T-helper 1 cell treated with Interleukin-12 subunit alpha and Interleukin-12 subunit beta and Interleukin-4 antibody, amounts not matched to agents 30 ng/mL and 1 ng/mL, for 36 hours (primary cell): ENCODE results near the gene IL17F. TPM values are rescaled to one million over a fixed set of nuclear protein-coding genes. Genes with fewer than 3 reads are reported as not detected.

Experiments
- intact Hi-C: fragments of 100-400 bp; cut with micrococcal nuclease; formaldehyde crosslinking; loops from one replicate; pipeline ENCODE4 v1.15.1; 2024
- total RNA-seq: library from RNA; stranded (reverse); gene quantifications from 2 replicates; pipeline ENCODE4 v1.2.3, GENCODE V29; 2022

The IL17F gene
- 0.42 and 1.5 TPM in 2 replicates for total RNA-seq

DNA sequence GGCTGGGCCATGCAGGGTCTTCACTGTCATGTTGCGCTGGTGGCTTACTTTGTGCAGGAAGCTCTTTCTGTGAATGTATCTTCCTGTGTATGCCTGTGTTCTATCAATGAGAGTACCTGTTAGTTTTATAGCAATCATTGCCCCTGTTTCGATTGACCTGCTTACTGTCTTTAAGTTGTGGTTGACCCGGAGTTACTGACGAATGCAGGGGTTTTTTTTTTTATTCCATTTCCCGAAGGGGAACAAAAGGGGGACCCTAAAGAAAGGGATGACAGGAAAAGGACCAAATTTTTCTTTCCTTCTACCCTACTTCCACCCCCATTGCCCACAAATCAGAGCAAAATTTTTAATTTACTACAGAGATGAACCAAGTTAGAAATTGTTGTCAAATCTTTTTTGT, at the start of gene IL17F:
Gene IL17F, minus strand, starts transcription at position 101 of the 400 bp plus-strand sequence. Its CDS starts 71 bp downstream, at position 30.
- intact Hi-C loops: no loop called here

DNA sequence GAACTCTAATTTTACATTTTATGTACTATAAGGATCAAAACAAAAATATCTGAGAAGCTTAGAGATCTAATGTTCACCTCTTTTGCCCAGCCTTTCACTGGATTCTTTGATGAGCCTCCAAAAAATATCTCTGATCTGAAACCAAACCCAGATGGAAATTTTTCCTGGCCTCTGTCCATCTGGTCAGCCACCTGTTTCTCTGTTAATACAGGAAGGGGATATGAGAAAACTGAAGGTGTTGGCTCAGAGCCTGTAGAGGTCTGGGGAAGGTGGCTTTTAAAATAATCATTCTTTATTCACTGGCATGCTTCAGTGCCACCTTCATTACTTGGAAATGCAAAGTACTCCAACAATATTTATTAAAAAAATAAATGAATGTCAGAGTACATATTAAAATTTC, 48.8 kb upstream of the IL17F start:
- intact Hi-C loops: no loop called here

GRCh38 chr6:52288841-52289240, 44.5 kb upstream of the IL17F start:
- intact Hi-C loops: loop anchor here (5.0 to 10.0 kb wide), 2 partner anchors 1048 to 1436 kb away; no protein-coding TSS in a partner anchor

DNA sequence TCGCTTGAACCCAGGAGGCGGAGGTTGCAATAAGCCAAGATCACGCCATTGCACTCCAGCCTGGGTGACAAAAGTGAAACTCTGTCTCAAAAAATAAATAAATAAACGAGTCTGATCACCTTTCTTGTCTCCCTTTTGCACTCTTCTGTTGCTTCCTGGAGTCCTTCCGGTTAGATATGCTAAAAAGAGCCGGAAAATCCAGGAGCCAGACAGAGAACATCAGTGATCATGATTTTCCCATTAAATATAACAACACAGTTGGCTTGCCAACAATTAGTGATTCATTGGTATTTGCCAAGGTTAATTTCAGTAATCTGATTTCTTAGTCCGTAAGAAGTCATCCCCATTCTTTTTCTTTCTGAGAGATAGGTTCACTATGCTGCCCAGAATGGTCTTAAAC, 43.9 kb upstream of the IL17F start:
- intact Hi-C loops: loop anchor here (5.0 to 10.0 kb wide), 2 partner anchors 1049 to 1437 kb away; no protein-coding TSS in a partner anchor

DNA sequence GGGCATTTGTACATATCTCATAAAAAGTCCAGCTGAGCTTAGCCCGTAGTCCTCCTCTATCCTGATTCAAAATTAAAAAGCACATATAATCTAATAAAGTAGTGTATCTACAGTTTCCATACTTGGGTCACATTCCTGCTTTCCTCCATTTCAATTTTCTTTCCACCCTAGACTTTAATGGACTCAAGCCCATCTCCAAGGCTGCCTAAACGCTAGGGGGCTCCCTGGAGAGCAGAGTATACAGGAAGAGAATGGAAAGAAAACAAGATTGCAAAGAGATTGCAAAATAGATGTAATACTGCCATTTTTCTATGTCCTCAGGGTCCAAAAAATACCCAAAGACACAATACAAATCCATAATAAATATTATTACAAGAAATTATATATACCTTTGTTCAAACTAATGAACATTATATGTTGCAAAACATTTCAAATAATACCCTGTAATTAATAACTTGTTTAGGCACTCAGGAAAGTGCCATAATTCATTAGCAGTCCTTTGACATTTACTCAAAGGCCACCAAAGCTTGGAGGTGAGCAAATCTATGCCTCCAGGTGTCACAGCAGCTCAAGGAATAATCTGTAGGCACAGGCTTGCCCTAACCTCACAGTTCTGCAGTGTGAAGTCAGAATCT, 42.6 kb upstream of the IL17F start:
- intact Hi-C loops: loop anchor here (1.0 to 10.0 kb wide), 4 partner anchors 9 to 1438 kb away; no protein-coding TSS in a partner anchor

DNA sequence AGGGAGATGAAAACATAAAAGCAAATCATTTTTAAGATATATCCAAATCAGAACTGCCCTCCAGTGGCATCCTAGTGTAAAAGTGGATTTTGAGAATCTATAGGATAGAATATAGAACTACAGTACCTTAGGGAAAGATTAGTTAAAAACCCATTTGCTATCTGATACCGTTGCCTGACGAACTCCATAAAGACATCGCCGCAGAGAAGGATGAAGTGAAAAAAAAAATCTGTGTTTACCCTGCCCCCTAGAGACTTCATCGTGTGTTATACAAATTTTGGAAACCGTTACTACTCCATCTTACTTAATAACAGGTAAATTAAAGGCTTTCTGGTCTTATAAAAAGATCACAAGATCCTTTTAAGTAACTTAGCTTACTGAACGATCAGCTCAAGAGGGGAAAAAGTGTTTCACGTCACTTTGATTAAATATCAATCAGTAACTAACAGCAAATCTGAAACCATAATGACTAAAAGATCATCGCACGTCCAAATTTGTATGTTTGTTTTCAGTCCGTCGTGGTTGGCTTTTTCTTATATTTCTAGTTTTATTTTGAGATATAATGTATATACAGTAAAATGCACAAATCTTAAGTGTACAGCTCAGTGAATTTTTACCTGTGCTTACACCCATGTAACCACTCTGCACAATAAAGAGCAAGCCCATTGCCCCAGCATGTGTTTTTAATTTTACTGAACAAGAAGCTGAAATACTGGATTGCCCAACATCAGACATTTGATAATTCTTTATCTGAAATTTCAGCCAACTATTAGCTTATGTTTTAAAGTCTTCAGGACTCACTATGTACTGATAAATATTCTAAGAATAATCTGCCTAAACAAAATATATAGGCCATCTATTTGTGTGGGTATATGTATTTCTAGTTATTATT, 41.1 kb upstream of the IL17F start:
- intact Hi-C loops: loop anchor here (1.0 to 10.0 kb wide), 7 partner anchors 20 to 1439 kb away; partner anchors contain the start of genes GSTA4 and PAQR8

GRCh38 chr6:52284460-52285176, 40.3 kb upstream of the IL17F start, which contains the start of gene MCM3:
Gene MCM3, minus strand, starts transcription at chr6:52284742. Its CDS starts 68 bp downstream, at chr6:52284674.
- intact Hi-C loops: loop anchor here (1.0 to 10.0 kb wide), 16 partner anchors 21 to 1440 kb away; partner anchors contain the start of genes EFHC1, GSTA4, PAQR8 and TMEM14A

GRCh38 chr6:52284131-52284459, 39.8 kb upstream of the IL17F start:
- intact Hi-C loops: loop anchor here (1.0 to 10.0 kb wide), 11 partner anchors 21 to 1441 kb away; partner anchors contain the start of genes EFHC1, GSTA4, TMEM14A and TRAM2

DNA sequence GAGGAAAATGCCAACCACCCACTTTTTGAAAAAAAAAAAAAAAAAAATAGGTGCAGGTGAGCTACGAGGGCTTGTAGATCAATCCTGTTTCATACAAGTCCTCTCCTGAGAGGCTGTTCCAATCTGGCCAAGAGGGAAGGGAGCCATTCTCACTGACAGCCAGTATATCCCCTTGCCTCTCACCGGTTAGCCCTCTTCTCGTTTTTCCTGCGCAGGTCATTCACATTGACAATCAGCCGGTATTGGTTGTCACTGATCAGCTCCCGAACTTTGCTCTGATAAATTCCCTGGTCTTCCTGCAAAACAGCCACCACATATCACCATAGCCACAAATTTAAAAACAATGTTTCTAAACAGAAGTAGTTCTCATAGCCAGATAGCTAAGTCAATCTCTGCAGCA, 38.8 kb upstream of the IL17F start:
- intact Hi-C loops: loop anchor here (10.0 kb wide), 1 partner anchor 1442 kb away; no protein-coding TSS in a partner anchor

DNA sequence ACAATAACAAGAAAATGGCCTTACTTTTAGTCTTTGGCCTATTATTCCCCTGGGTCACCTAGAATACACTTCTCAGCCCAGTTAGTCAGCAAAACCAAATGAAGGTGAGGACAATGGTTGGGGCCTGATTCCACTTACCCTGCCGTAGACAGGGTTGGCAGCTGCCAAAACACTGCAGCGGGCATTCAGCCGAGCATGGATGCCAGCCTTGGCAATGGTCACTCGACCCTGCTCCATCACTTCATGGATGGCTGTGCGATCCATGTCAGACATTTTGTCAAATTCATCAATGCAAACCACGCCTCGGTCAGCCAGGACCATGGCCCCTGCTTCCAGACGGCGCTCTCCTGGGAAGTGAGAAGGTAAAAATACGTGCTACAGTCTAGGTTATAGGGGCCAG, 31.8 kb upstream of the IL17F start:
- intact Hi-C loops: no loop called here

DNA sequence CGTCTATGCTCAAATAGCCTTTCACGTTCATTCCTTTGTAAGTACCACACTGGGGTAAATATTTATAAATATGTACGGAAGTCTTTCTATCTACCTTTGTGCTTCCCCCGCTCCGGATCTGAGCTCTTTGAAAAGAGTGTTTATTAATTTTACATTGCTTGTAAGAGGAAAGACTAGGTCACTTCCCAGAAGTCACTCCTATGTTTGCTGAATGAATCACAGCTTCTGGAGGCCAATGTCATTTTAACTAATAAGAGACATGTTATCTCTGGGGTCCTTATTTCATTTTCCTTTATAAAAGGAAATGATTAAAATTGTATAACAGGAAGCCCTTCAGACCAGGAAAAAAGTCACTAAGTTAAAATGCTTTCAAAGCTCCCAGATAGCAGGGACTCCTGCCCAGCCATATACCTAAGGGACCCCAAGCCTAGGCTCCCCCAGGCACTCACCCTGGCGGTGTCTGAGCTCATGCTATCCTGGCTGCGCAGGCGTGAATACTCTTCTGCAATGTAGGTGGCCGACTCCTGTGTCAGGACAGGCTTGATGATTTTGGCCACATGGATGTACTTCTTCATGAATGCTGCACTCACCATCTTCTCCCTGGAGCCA, 27.7 kb upstream of the IL17F start:
- intact Hi-C loops: no loop called here

DNA sequence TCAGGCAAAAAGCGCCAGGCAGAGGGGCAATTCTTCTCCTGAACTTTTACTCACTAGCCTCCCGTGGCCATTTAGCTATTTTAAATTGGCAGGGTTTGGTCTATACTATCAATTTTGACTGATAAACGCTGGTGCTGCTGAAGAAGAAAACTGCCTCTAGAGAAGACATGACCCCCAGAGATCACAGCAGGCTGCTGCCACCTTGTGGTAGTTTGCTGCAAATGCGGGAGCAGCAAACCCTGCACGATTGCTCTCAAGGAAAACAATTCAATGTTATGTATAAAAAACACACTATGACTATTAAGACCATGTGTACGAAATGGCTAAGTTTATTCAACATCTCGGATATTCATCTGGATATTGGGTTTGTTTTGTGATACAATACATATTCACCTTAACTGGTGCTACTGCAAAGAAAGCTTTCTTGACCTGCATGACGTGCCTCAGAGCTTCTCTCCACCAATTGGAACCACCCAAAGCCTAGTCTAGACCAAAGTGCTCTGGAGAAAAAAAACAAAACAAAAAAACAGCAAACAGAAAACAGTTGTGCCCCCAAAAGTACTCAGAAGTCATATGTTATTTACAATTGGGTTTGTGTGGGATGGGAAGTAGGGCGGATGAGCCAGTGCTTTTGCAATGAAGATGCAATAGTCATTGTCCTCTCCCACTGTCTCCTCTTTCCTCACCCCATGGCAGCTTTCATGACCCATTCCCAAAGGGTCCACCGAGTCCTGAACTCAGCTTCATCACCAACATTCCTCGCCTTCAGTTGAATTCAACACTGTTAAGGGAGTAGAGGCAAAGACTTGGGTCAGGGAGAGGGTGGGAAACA, 19.6 kb upstream of the IL17F start:
- intact Hi-C loops: loop anchor here (1.0 to 10.0 kb wide), 10 partner anchors 20 to 1449 kb away; partner anchors contain the start of genes MCM3, PKHD1 and TFAP2B

- intact Hi-C loops: loop anchor here (1.0 to 10.0 kb wide), 10 partner anchors 22 to 1448 kb away; partner anchors contain the start of genes MCM3, PKHD1 and TFAP2B
Observed at GRCh38 chr6:52262620-52263344, 18.5 kb upstream of the IL17F start.

GRCh38 chr6:52261229-52261628, 16.9 kb upstream of the IL17F start:
- intact Hi-C loops: loop anchor here (10.0 kb wide), 1 partner anchor 1446 kb away; the partner anchor contains the start of gene TFAP2B

GRCh38 chr6:52260634-52261033, 16.3 kb upstream of the IL17F start:
- intact Hi-C loops: loop anchor here (10.0 kb wide), 1 partner anchor 1446 kb away; the partner anchor contains the start of gene TFAP2B

GRCh38 chr6:52255434-52255833, 11.1 kb upstream of the IL17F start:
- intact Hi-C loops: no loop called here

- intact Hi-C loops: no loop called here
Observed at GRCh38 chr6:52254731-52255378, 10.6 kb upstream of the IL17F start.

DNA sequence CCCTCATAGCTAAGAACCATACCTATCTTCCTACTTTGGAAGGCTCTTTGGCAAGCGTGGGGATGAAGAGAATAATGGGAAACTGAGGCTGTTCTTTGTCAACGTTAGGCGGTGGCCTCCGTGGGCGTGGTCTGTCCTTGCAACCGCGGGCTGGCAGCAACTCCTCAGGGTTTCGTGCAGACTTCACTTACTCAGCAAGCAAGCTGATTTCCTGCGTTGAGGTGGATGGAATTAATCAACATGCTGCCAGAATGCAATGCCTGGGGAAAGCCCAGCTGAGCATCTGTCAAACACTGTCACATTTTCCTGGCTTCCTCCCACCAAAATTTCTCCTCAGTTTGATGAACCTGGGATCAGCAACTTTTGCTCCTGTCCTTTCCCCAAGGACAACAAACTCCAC, 9.2 kb upstream of the IL17F start:
- intact Hi-C loops: loop anchor here (1.0 kb wide), 1 partner anchor 26 kb away; no protein-coding TSS in a partner anchor
